HepG2 (cell line): ENCODE measurements around the gene CCDC148. TPM values are rescaled to one million over a fixed set of nuclear protein-coding genes. Genes with fewer than 3 reads are reported as not detected.

Experiments
- ATAC-seq: fragments of 200-7000 bp; cut with Tn5 transposase; 3 replicates; pipeline ENCODE4 v1.9.1; 2020; ENCODE audit warnings: mild to moderate bottlenecking, moderate library complexity
- BruUV-seq: library from RNA; stranded (reverse); fragments of 400-500 nt; replicated peaks from 2 replicates; lab custom pipeline; 2021; lab: Mats Ljungman, UMichigan
- CTCF ChIA-PET: fragments of 300-600 bp; formaldehyde crosslinking; extraction: SDS; loops from one replicate; lab custom pipeline; 2021; ENCODE audit warnings: low total read pairs, inconsistent platforms, low intra/inter-chr PET ratio; lab: Yijun Ruan, JAX
- POLR2A ChIA-PET: fragments of 350-600 bp; sonication (Branson Sonifier 250); formaldehyde crosslinking; loops from one replicate; lab custom pipeline; 2020; ENCODE audit warnings: antibody characterized with exemption, inconsistent platforms; lab: Yijun Ruan, JAX
- DNase-seq: peaks from one replicate; pipeline ENCODE4 v3.0.0-alpha.2; 2015; ENCODE audit warnings: low spot score
- FAIRE-seq: peaks from 3 replicates; lab custom pipeline; 2011; peaks lifted over from hg19 to GRCh38; lab: Jason Lieb, UNC
- H2AFZ ChIP-seq: one replicate; pipeline ENCODE4 v1.6.1; 2011; ENCODE audit warnings: low read length, inconsistent platforms
- H3K27ac ChIP-seq: fragments of 300-600 bp; 3 replicates; pipeline ENCODE4 v1.8.0; 2011; ENCODE audit warnings: mixed run types, mild to moderate bottlenecking, mixed read lengths, low read length, inconsistent platforms; ENCODE audit not compliant: insufficient read depth; ENCODE audit errors: extremely low read length
- H3K27me3 ChIP-seq, 2 experiments: fragments of 200-600 bp in 1 of 2; 2 replicates in 1 of 2; 3 replicates in 1 of 2; pipeline versions ENCODE4 v1.6.0 to v1.8.0; 2011; ENCODE audit warnings: low read length in 2 of 2, mild to moderate bottlenecking in 2 of 2, moderate library complexity in 2 of 2, inconsistent platforms in 1 of 2; ENCODE audit not compliant: insufficient read depth in 2 of 2, control insufficient read depth in 1 of 2
- H3K36me3 ChIP-seq, 2 experiments: fragments of 200-600 bp in 1 of 2; replicated peaks in 1 of 2; 2 replicates in 1 of 2; 3 replicates in 1 of 2; pipeline versions ENCODE4 v1.5.1 to v1.8.0; 2011; ENCODE audit warnings: low read length in 2 of 2, inconsistent platforms in 1 of 2; ENCODE audit not compliant: insufficient read depth in 2 of 2, control insufficient read depth in 1 of 2
- H3K4me1 ChIP-seq: 2 replicates; pipeline ENCODE4 v1.5.1; 2012; ENCODE audit warnings: low read length, inconsistent platforms; ENCODE audit not compliant: insufficient read depth
- H3K4me2 ChIP-seq: 2 replicates; pipeline ENCODE4 v1.6.0; 2011; ENCODE audit warnings: low read depth, low read length, inconsistent platforms
- H3K4me3 ChIP-seq, 3 experiments: fragments of 200-600 bp in 1 of 3; sonication (generic), shearing (Covaris generic) in 1 of 3; replicated peaks in 1 of 3; 2 replicates each; pipeline ENCODE4 v1.5.1; 2011 to 2016; ENCODE audit warnings: low read length in 3 of 3, inconsistent platforms in 2 of 3, low read depth in 2 of 3, mild to moderate bottlenecking in 2 of 3, control low read depth in 1 of 3, mixed read lengths in 1 of 3; ENCODE audit not compliant: insufficient read depth in 1 of 3
- H3K79me2 ChIP-seq: one replicate; pipeline ENCODE4 v1.6.1; 2011; ENCODE audit warnings: low read length, inconsistent platforms; ENCODE audit not compliant: insufficient read depth
- H3K9ac ChIP-seq: 2 replicates; pipeline ENCODE4 v1.6.0; 2011; ENCODE audit warnings: mild to moderate bottlenecking, low read depth, low read length, inconsistent platforms; ENCODE audit not compliant: insufficient read depth
- H3K9me3 ChIP-seq: 2 replicates; pipeline ENCODE4 v1.5.1; 2012; ENCODE audit warnings: mild to moderate bottlenecking, low read length
- H4K20me1 ChIP-seq: 2 replicates; pipeline ENCODE4 v1.6.0; 2011; ENCODE audit warnings: inconsistent platforms, mild to moderate bottlenecking, low read length, moderate library complexity; ENCODE audit not compliant: insufficient read depth
- ATF3 ChIP-seq: sonication (generic); formaldehyde crosslinking; IDR thresholded peaks from 2 replicates; pipeline ENCODE4 v1.4.0; 2020; ENCODE audit warnings: missing genetic modification reagents
- CENPT ChIP-seq: sonication (generic); formaldehyde crosslinking; IDR thresholded peaks from 2 replicates; pipeline ENCODE4 v1.8.0; 2022; ENCODE audit warnings: low read depth, mild to moderate bottlenecking, moderate library complexity, missing genetic modification reagents
- DPF2 ChIP-seq: sonication (generic); formaldehyde crosslinking; IDR thresholded peaks from 2 replicates; pipeline ENCODE4 v1.4.0; 2020; ENCODE audit warnings: mild to moderate bottlenecking, low read depth, missing genetic modification reagents, borderline replicate concordance
- EP300 ChIP-seq, 3 experiments: sonication (generic) in 1 of 3; formaldehyde crosslinking in 1 of 3; IDR thresholded peaks; 2 replicates each; pipeline versions ENCODE4 v1.5.1 to v1.6.1; 2011 to 2020; ENCODE audit warnings: low read depth in 2 of 3, low read length in 2 of 3, borderline replicate concordance in 1 of 3, improper control_type of control experiment in 1 of 3, mild to moderate bottlenecking in 1 of 3, missing genetic modification reagents in 1 of 3, moderate library complexity in 1 of 3
- FOXA3 ChIP-seq: IDR thresholded peaks from 2 replicates; pipeline ENCODE4 v1.6.1; 2016; ENCODE audit warnings: missing genetic modification reagents, missing compliant biosample characterization
- FOXK2 ChIP-seq: fragments of 450-650 bp; IDR thresholded peaks from 2 replicates; pipeline ENCODE4 v1.6.1; 2016
- HDAC1 ChIP-seq: sonication (generic); formaldehyde crosslinking; IDR thresholded peaks from 2 replicates; pipeline ENCODE4 v1.5.1; 2020; ENCODE audit warnings: mild to moderate bottlenecking, missing genetic modification reagents
- HHEX ChIP-seq: IDR thresholded peaks from 2 replicates; pipeline ENCODE4 v1.6.1; 2016; ENCODE audit warnings: control low read depth
- HNF4G ChIP-seq, 2 experiments: sonication (generic) in 1 of 2; formaldehyde crosslinking in 1 of 2; IDR thresholded peaks; 2 replicates each; pipeline versions ENCODE4 v1.4.0 to v1.6.1; 2011 to 2020; ENCODE audit warnings: borderline replicate concordance in 2 of 2, low read depth in 2 of 2, mild to moderate bottlenecking in 2 of 2, low read length in 1 of 2, missing genetic modification reagents in 1 of 2, moderate library complexity in 1 of 2
- HOXD1 ChIP-seq: sonication (generic); formaldehyde crosslinking; IDR thresholded peaks from 2 replicates; pipeline ENCODE4 v1.5.0; 2020; ENCODE audit warnings: missing genetic modification reagents
- MIER2 ChIP-seq: IDR thresholded peaks from 2 replicates; pipeline ENCODE4 v1.6.1; 2016; ENCODE audit warnings: missing biosample characterization, missing genetic modification reagents
- POLR2A ChIP-seq, 2 experiments: IDR thresholded peaks; 2 replicates each; pipeline ENCODE4 v1.6.1; 2011; ENCODE audit warnings: low read depth in 2 of 2, low read length in 2 of 2, mild to moderate bottlenecking in 1 of 2, moderate library complexity in 1 of 2; ENCODE audit not compliant: insufficient read depth in 1 of 2
- PTBP1 ChIP-seq: fragments of 200-400 bp; formaldehyde crosslinking; IDR thresholded peaks from 2 replicates; pipeline ENCODE4 v1.6.1; 2018; ENCODE audit warnings: low read length, low read depth; ENCODE audit not compliant: poor library complexity, severe bottlenecking
- SALL1 ChIP-seq: sonication (generic); formaldehyde crosslinking; IDR thresholded peaks from 2 replicates; pipeline ENCODE4 v1.8.0; 2022; ENCODE audit warnings: mild to moderate bottlenecking, missing genetic modification reagents
- SMAD3 ChIP-seq: sonication (generic); formaldehyde crosslinking; IDR thresholded peaks from 2 replicates; pipeline ENCODE4 v1.4.0; 2020; ENCODE audit warnings: missing genetic modification reagents
- TARDBP ChIP-seq: sonication (generic); formaldehyde crosslinking; IDR thresholded peaks from 2 replicates; pipeline ENCODE4 v1.8.0; 2022; ENCODE audit warnings: mild to moderate bottlenecking, missing genetic modification reagents
- ZNF205 ChIP-seq: IDR thresholded peaks from 2 replicates; pipeline ENCODE4 v1.6.1; 2018; ENCODE audit warnings: missing biosample characterization, missing genetic modification reagents
- ZNF7 ChIP-seq: IDR thresholded peaks from 2 replicates; pipeline ENCODE4 v1.6.1; 2016; ENCODE audit warnings: missing biosample characterization, missing genetic modification reagents
- ZNF713 ChIP-seq: sonication (generic); formaldehyde crosslinking; IDR thresholded peaks from 2 replicates; pipeline ENCODE4 v1.4.0; 2020; ENCODE audit warnings: mild to moderate bottlenecking, missing genetic modification reagents
- ZNF766 ChIP-seq: sonication (generic); formaldehyde crosslinking; IDR thresholded peaks from 2 replicates; pipeline ENCODE4 v1.5.0; 2020; ENCODE audit warnings: missing genetic modification reagents, borderline replicate concordance
- ZNF792 ChIP-seq: IDR thresholded peaks from 2 replicates; pipeline ENCODE4 v1.6.1; 2016
- ZSCAN25 ChIP-seq: sonication (generic); formaldehyde crosslinking; IDR thresholded peaks from 2 replicates; pipeline ENCODE4 v1.8.0; 2022; ENCODE audit warnings: mild to moderate bottlenecking, missing genetic modification reagents
- in situ Hi-C: cut with HindIII; loops from 2 replicates; pipeline ENCODE4 v1.10.0; 2017; ENCODE audit warnings: low pct_unique_long_range_greater_than_20kb; ENCODE audit not compliant: extremely low pct_ligation_motif_present
- intact Hi-C: fragments of 100-400 bp; cut with micrococcal nuclease; formaldehyde crosslinking; loops from one replicate; pipeline ENCODE4 v1.10.0; 2022; ENCODE audit not compliant: unreplicated experiment
- polyA plus RNA-seq, 8 experiments: library from polyadenylated mRNA; depleted of rRNA in 3 of 8; stranded (reverse) in 7 of 8; unstranded in 1 of 8; fragments of >200 nt; fragmentation: Illumina TruSeq in 4 of 8; extraction: Trizol in 4 of 8; gene quantifications; 2 replicates each; pipeline versions ENCODE4 v1.2.1 to v1.2.3, GENCODE V29; 2011 to 2016; ENCODE audit warnings: low read depth in 4 of 8, missing spikeins in 1 of 8, mixed read lengths in 1 of 8; ENCODE audit not compliant: insufficient read depth in 1 of 8
- total RNA-seq, 5 experiments: library from RNA; depleted of rRNA; stranded (reverse); fragments of >200 nt; fragmentation: Illumina TruSeq; extraction: Trizol; gene quantifications; 2 replicates each; pipeline ENCODE4 v1.2.3, GENCODE V29; 2016; ENCODE audit warnings: low read depth in 1 of 5
- TF ChIP-seq, protein P1 (sequence below), 2 experiments: fragments of 450-650 bp in 1 of 2; sonication (generic) in 1 of 2; formaldehyde crosslinking; IDR thresholded peaks; 2 replicates each; pipeline versions ENCODE4 v1.5.0 to v1.8.0; 2020 to 2022; ENCODE audit warnings: mild to moderate bottlenecking in 1 of 2, missing genetic modification reagents in 1 of 2

CCDC148 gene
- total and polyA plus RNA-seq, 2 of the 13 experiments (the other 11 are each of a cell fraction or from before 2014, with no cell fraction given), result 0.30 to 0.49 TPM

- peak; percentile 81 for TF ChIP-seq HDAC1 (CRISPR knock-in tag)
- TF ChIP-seq HOXD1 (CRISPR knock-in tag), result peak; percentile 9; the same call in 1 of the 2 replicates
Observed at GRCh38 chr2:158191076-158191895, 265.3 kb downstream of the CCDC148 start (continued).

- H3K27me3 ChIP-seq, result no peaks in the 10 kb centered on the region
- no peaks in the 10 kb centered on the region for H3K79me2 ChIP-seq
- peak overlapping the region; percentile 43 for H3K4me2 ChIP-seq
- no peak overlapping the region; a peak in 1 of 6 replicates for H3K4me3 ChIP-seq
- FAIRE-seq (peak; percentile 26), DNase-seq (peak; percentile 95), ATAC-seq (peak; percentile 79)
- POLR2A ChIA-PET, result interaction anchor here (0.7 to 3.8 kb wide), 2 partner anchors 58 to 60 kb away, joined by 3 to 26 read pairs; no protein-coding TSS in a partner anchor
- H3K4me1 ChIP-seq, result peaks cover 86% of the 10 kb centered on the region
- CTCF ChIA-PET, result no interaction called here
- H4K20me1 ChIP-seq, result no peaks in the 10 kb centered on the region
- no peaks in the 10 kb centered on the region for H3K9me3 ChIP-seq
- H3K9ac ChIP-seq, result no peak overlapping the region
- no TSS peak for BruUV-seq
- in situ Hi-C loops, result no loop called here
- intact Hi-C loops, result loop anchor here (1.0 kb wide), 1 partner anchor 58 kb away; no protein-coding TSS in a partner anchor
- H3K27ac ChIP-seq, result peak overlapping the region; percentile 82
- H3K36me3 ChIP-seq, result no peaks in the 10 kb centered on the region
- no peak overlapping the region for H2AFZ ChIP-seq
- TF ChIP-seq ATF3 (CRISPR knock-in tag) (no peak), CENPT (no peak), HNF4G (IDR thresholded peaks at IDR 0.05; ENCODE audit: borderline replicate concordance, low read depth, low read length) (peak; percentile 27; the same call in 1 of the 2 replicates), HNF4G (CRISPR knock-in tag; IDR thresholded peaks at IDR 0.05; ENCODE audit: borderline replicate concordance, low read depth) (peak; percentile 23; the same call in 1 of the 2 replicates), FOXK2 (0 out of 2 replicates have a peak, but pooled peaks have one; percentile 23), ZNF792 (CRISPR knock-in tag) (peak; percentile 90; the same call in 1 of the 2 replicates), SALL1 (CRISPR knock-in tag) (peak; percentile 57; the same call in 1 of the 2 replicates), MIER2 (peak; percentile 80; the same call in 1 of the 2 replicates), ZNF205 (CRISPR knock-in tag) (0 out of 2 replicates have a peak, but pooled peaks have one; percentile 29), ZNF766 (CRISPR knock-in tag) (no peak), ZSCAN25 (no peak), SMAD3 (CRISPR knock-in tag) (peak; percentile 86; the same call in 1 of the 2 replicates), ZNF7 (CRISPR knock-in tag) (peak; percentile 96), ZNF713 (CRISPR knock-in tag) (no peak), PTBP1 (no peak), HHEX (CRISPR knock-in tag) (peak; percentile 80), TARDBP (peak; percentile 94), POLR2A (IDR thresholded peaks at IDR 0.05; ENCODE audit: insufficient read depth in 1 of 2, low read depth in 2 of 2, low read length in 2 of 2) (no peak), FOXA3 (CRISPR knock-in tag) (peak; percentile 99), DPF2 (CRISPR knock-in tag) (peak; percentile 97), EP300 (IDR thresholded peaks at IDR 0.05; ENCODE audit: low read depth in 2 of 2, low read length in 2 of 2) (peak; percentile 50 to 99; a peak in 3 of 4 replicates), EP300 (CRISPR knock-in tag; IDR thresholded peaks at IDR 0.05; ENCODE audit: borderline replicate concordance) (peak; percentile 92; the same call in 1 of the 2 replicates)
- TF ChIP-seq, protein P1, sequence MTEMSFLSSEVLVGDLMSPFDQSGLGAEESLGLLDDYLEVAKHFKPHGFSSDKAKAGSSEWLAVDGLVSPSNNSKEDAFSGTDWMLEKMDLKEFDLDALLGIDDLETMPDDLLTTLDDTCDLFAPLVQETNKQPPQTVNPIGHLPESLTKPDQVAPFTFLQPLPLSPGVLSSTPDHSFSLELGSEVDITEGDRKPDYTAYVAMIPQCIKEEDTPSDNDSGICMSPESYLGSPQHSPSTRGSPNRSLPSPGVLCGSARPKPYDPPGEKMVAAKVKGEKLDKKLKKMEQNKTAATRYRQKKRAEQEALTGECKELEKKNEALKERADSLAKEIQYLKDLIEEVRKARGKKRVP (CRISPR knock-in tag; IDR thresholded peaks at IDR 0.05), result peak in 1 of 2 experiments; percentile 58; a peak in 1 of 4 replicates
Observed at GRCh38 chr2:158189526-158189925, 267.0 kb downstream of the CCDC148 start.
